HAP-1 (cell line): ENCODE measurements around the gene SYNE1.

Experiments
- DNase-seq, 2 experiments: peaks; one replicate each; pipeline ENCODE4 v3.0.0-alpha.2; 2016 to 2020; ENCODE audit warnings: low spot score in 2 of 2
- H3K27me3 ChIP-seq: fragments of 250-450 bp; sonication (Bioruptor Pico); 2 replicates; pipeline ENCODE4 v1.5.1; 2020; ENCODE audit warnings: low read depth, mild to moderate bottlenecking, moderate library complexity
- H3K36me3 ChIP-seq: fragments of 250-450 bp; sonication (Bioruptor Pico); replicated peaks from 2 replicates; pipeline ENCODE4 v1.5.1; 2020; ENCODE audit warnings: mild to moderate bottlenecking
- H3K4me1 ChIP-seq: fragments of 250-450 bp; sonication (Bioruptor Pico); 2 replicates; pipeline ENCODE4 v1.5.1; 2020; ENCODE audit warnings: mild to moderate bottlenecking
- H3K4me3 ChIP-seq: fragments of 250-450 bp; sonication (Bioruptor Pico); 2 replicates; pipeline ENCODE4 v1.5.1; 2020; ENCODE audit warnings: mild to moderate bottlenecking, moderate library complexity
- H3K9me3 ChIP-seq: fragments of 250-450 bp; sonication (Bioruptor Pico); 2 replicates; pipeline ENCODE4 v1.5.1; 2020; ENCODE audit warnings: mild to moderate bottlenecking, moderate library complexity
- in situ Hi-C: fragments of 300-500 bp; cut with MboI; formaldehyde crosslinking; loops from 3 replicates; pipeline ENCODE4 v1.14.3; 2020; ENCODE audit warnings: low sequenced_read_pairs, inconsistent platforms, mixed read lengths

The SYNE1 gene

GRCh38 chr6:152478377-152479010 is 158.7 kb downstream of the SYNE1 start:
- in situ Hi-C loops: no loop called here
- H3K27me3 ChIP-seq: no peaks in the 10 kb centered on the region

GRCh38 chr6:152474354-152474753 is 162.8 kb downstream of the SYNE1 start:
- Histone ChIP-seq H3K27me3 (no peaks in the 10 kb centered on the region; the same call in 1 of the 2 replicates), H3K4me3 (no peak overlapping the region), H3K4me1 (no peaks in the 10 kb centered on the region; the same call in 1 of the 2 replicates), H3K36me3 (no peaks in the 10 kb centered on the region), H3K9me3 (no peaks in the 10 kb centered on the region)
- in situ Hi-C loops: no loop called here
- DNase-seq: no peak

More at GRCh38 chr6:152478377-152479010, 158.7 kb downstream of the SYNE1 start:
- Histone ChIP-seq H3K36me3 (no peaks in the 10 kb centered on the region), H3K4me3 (no peak overlapping the region), H3K4me1 (peaks cover 3% of the 10 kb centered on the region), H3K9me3 (no peaks in the 10 kb centered on the region)
- no peak for DNase-seq

- in situ Hi-C loops: no loop called here
- Histone ChIP-seq H3K27me3 (no peaks in the 10 kb centered on the region; the same call in 1 of the 2 replicates), H3K36me3 (no peaks in the 10 kb centered on the region), H3K9me3 (no peaks in the 10 kb centered on the region), H3K4me1 (no peaks in the 10 kb centered on the region; the same call in 1 of the 2 replicates), H3K4me3 (no peak overlapping the region)
- DNase-seq: no peak
Observed at GRCh38 chr6:152472325-152472724, 164.8 kb downstream of the SYNE1 start.

DNA sequence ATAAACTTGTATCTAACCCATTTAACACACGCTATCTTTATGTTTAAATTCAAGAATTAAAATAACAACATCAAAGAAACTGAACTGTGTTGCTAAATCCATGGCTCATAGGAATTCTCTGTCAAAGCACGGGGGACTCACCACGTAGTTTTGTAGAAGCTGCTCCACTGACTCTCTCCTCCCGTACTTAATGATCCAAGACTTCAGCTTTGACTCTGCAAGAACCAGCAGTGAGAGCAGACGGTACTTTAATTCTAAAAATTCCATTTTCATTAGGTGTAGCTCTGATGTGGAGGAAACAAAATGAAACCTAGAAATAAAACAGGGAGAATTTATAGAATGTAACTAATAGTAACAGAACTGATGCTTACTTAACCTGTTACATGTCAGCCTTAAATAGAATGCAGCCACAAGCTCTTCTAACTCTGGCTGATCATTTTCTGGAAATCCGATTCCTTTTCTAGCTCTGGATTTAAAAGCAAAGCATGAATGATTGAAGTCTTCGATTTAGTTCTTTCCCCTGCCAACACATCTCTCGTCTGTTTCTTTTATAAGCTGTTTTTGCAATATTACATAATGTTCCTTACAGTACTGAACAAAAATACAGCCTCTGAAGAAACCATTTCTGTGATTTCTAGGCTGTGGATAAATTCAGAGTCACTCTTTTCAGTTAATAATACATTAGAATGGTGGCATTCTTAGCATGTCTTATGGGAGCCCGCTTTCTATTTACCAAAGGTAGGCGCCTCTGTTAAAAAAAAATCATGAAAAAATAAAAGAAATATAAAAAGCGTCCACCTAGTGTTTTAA is 165.5 kb downstream of the SYNE1 start:
- no peak for DNase-seq
- Histone ChIP-seq H3K36me3 (no peaks in the 10 kb centered on the region), H3K9me3 (no peaks in the 10 kb centered on the region), H3K4me3 (no peak overlapping the region), H3K27me3 (no peaks in the 10 kb centered on the region; the same call in 1 of the 2 replicates), H3K4me1 (no peaks in the 10 kb centered on the region; the same call in 1 of the 2 replicates)
- in situ Hi-C loops: no loop called here

GRCh38 chr6:152463164-152463563 is 174.0 kb downstream of the SYNE1 start:
- Histone ChIP-seq H3K36me3 (no peaks in the 10 kb centered on the region), H3K4me3 (peak overlapping the region; percentile 4), H3K4me1 (peaks cover 7% of the 10 kb centered on the region), H3K27me3 (no peaks in the 10 kb centered on the region), H3K9me3 (no peaks in the 10 kb centered on the region)
- DNase-seq: no peak
- in situ Hi-C loops: no loop called here

- Histone ChIP-seq H3K4me3 (peak overlapping the region; percentile 4), H3K4me1 (peaks cover 7% of the 10 kb centered on the region)
Observed at GRCh38 chr6:152462716-152463115, 174.4 kb downstream of the SYNE1 start.

GRCh38 chr6:152461556-152461955 is 175.6 kb downstream of the SYNE1 start:
- Histone ChIP-seq H3K36me3 (no peaks in the 10 kb centered on the region), H3K4me3 (no peak overlapping the region), H3K27me3 (no peaks in the 10 kb centered on the region), H3K4me1 (peaks cover 7% of the 10 kb centered on the region), H3K9me3 (no peaks in the 10 kb centered on the region)
- no peak for DNase-seq
- in situ Hi-C loops: no loop called here

More at GRCh38 chr6:152462716-152463115, 174.4 kb downstream of the SYNE1 start:
- in situ Hi-C loops: no loop called here
- Histone ChIP-seq H3K9me3 (no peaks in the 10 kb centered on the region), H3K27me3 (no peaks in the 10 kb centered on the region), H3K36me3 (no peaks in the 10 kb centered on the region)
- no peak for DNase-seq

GRCh38 chr6:152458648-152459644 is 178.2 kb downstream of the SYNE1 start:
- H3K4me3 ChIP-seq: no peak overlapping the region
- peaks cover 7% of the 10 kb centered on the region for H3K4me1 ChIP-seq
- peak in 1 of 2 experiments; percentile 32 for DNase-seq
- no peaks in the 10 kb centered on the region for H3K9me3 ChIP-seq
- no peaks in the 10 kb centered on the region for H3K36me3 ChIP-seq
- in situ Hi-C loops: no loop called here
- H3K27me3 ChIP-seq: no peaks in the 10 kb centered on the region

- H3K9me3 ChIP-seq: no peaks in the 10 kb centered on the region
- in situ Hi-C loops: no loop called here
- H3K36me3 ChIP-seq: no peaks in the 10 kb centered on the region
- peaks cover 7% of the 10 kb centered on the region for H3K4me1 ChIP-seq
- no peaks in the 10 kb centered on the region for H3K27me3 ChIP-seq
- DNase-seq: no peak
- no peak overlapping the region for H3K4me3 ChIP-seq
Observed at GRCh38 chr6:152457949-152458624, 179.1 kb downstream of the SYNE1 start.

GRCh38 chr6:152454003-152454402 is 183.2 kb downstream of the SYNE1 start:
- H3K27me3 ChIP-seq: no peaks in the 10 kb centered on the region
- no peaks in the 10 kb centered on the region for H3K9me3 ChIP-seq
- H3K4me1 ChIP-seq: peaks cover 6% of the 10 kb centered on the region
- H3K36me3 ChIP-seq: no peaks in the 10 kb centered on the region
- in situ Hi-C loops: no loop called here
- H3K4me3 ChIP-seq: no peak overlapping the region
- DNase-seq: no peak

DNA sequence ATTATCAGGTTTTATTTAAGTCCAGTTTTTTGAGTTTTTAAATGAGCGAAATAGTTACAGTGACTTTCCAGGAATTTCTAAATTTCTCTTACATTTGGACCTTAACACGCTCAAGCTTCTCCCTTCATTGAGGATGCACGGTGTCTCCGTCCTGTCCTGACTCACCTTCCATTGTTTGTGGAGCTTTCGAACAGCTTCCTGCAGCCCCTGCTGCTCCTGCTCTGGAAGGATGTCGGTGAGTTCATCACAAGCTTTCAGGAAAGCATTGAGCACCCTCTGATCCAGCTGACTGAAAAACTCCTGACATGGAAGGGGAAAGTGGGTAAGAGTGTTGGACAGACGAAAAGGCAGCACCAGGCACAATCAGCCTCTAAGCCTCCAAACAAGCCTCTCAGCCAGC is 183.7 kb downstream of the SYNE1 start:
- H3K27me3 ChIP-seq: no peaks in the 10 kb centered on the region
- H3K9me3 ChIP-seq: no peaks in the 10 kb centered on the region
- no peak overlapping the region for H3K4me3 ChIP-seq
- no peak for DNase-seq
- peaks cover 2% of the 10 kb centered on the region for H3K4me1 ChIP-seq
- in situ Hi-C loops: no loop called here
- no peaks in the 10 kb centered on the region for H3K36me3 ChIP-seq

DNA sequence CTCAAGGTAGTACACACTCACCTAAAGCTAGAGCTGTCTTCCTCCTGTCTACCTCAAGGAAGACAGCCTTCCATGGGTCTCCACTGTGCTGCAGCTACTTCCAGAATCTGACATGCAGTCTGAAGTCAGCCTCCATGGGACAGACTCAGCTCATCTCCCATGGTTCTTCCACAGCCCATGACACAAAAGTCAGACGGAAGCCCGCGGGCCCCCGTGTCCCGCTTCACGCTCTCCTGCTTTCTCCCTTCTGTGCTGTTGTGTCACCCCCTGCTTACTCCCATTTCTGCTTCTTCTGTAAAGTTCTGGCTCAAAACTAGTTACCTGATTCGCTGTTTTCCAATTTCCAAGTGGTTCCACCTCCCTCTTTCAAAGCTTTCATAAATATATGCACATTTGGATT is 184.5 kb downstream of the SYNE1 start:
- Histone ChIP-seq H3K27me3 (no peaks in the 10 kb centered on the region), H3K36me3 (no peaks in the 10 kb centered on the region), H3K4me3 (no peak overlapping the region), H3K4me1 (no peaks in the 10 kb centered on the region), H3K9me3 (no peaks in the 10 kb centered on the region)
- no peak for DNase-seq
- in situ Hi-C loops: no loop called here

- Histone ChIP-seq H3K4me3 (no peak overlapping the region), H3K9me3 (no peaks in the 10 kb centered on the region), H3K4me1 (no peaks in the 10 kb centered on the region), H3K36me3 (no peaks in the 10 kb centered on the region), H3K27me3 (no peaks in the 10 kb centered on the region)
- no peak for DNase-seq
- in situ Hi-C loops: no loop called here
Observed at GRCh38 chr6:152450519-152450918, 186.6 kb downstream of the SYNE1 start.
